Pulmonary artery endothelial cell (primary cell): ENCODE data around the gene HS3ST6. TPM values are rescaled to one million over a fixed set of nuclear protein-coding genes. Genes with fewer than 3 reads are reported as not detected.
"Not testable (repeated sequence)": the region's sequence is repeated elsewhere in the genome, so short reads cannot be mapped to it uniquely, and the experiment has no call there.

Source experiments
- DNase-seq: peaks from one replicate; pipeline ENCODE4 v3.0.0-alpha.2; 2011; ENCODE audit warnings: low read depth, low spot score
- total RNA-seq: library from RNA; depleted of rRNA; stranded (reverse); fragments of >200 nt; gene quantifications from 2 replicates; pipeline ENCODE4 v1.2.3, GENCODE V29; 2014

HS3ST6 gene
- total RNA-seq, result not detected in 2 replicates

- no peak for DNase-seq
These were observed at the start of gene HS3ST6 for GRCh38 chr16:1918351-1919326. Gene HS3ST6, minus strand, starts transcription at chr16:1918415. Its CDS starts 92 bp downstream, at chr16:1918323.

- DNase-seq, result no peak
These were observed 48.2 kb upstream of the HS3ST6 start, which contains the start of gene RNF151 for GRCh38 chr16:1966460-1966859. Gene RNF151, plus strand, starts transcription at chr16:1966856. Its CDS starts 26 bp downstream, at chr16:1966882.

GRCh38 chr16:1965396-1966001 is 47.3 kb upstream of the HS3ST6 start:
- no peak for DNase-seq

GRCh38 chr16:1964506-1965395 is 46.5 kb upstream of the HS3ST6 start, which contains the start of gene RPS2:
Gene RPS2, minus strand, starts transcription at chr16:1964826. Its CDS starts 201 bp downstream, at chr16:1964625.
- peak; percentile 97 for DNase-seq

- DNase-seq, result no peak
These were observed 45.7 kb upstream of the HS3ST6 start for GRCh38 chr16:1963806-1964505.

GRCh38 chr16:1962161-1963153 is 44.2 kb upstream of the HS3ST6 start:
- not testable (repeated sequence) for DNase-seq

- no peak for DNase-seq
These were observed 43.4 kb upstream of the HS3ST6 start for GRCh38 chr16:1961651-1962067.

GRCh38 chr16:1960665-1961630 is 42.7 kb upstream of the HS3ST6 start:
- DNase-seq, result no peak

GRCh38 chr16:1959269-1960039 is 41.2 kb upstream of the HS3ST6 start, which contains the start of gene NDUFB10:
Gene NDUFB10, plus strand, starts transcription at chr16:1959538. Its CDS starts 87 bp downstream, at chr16:1959625.
- no peak for DNase-seq

GRCh38 chr16:1958715-1959268 is 40.6 kb upstream of the HS3ST6 start:
- no peak for DNase-seq

GRCh38 chr16:1958143-1958491 is 39.9 kb upstream of the HS3ST6 start:
- DNase-seq, result not testable (repeated sequence)

GRCh38 chr16:1957434-1958142 is 39.4 kb upstream of the HS3ST6 start:
- DNase-seq, result not testable (repeated sequence)

GRCh38 chr16:1953734-1954133 is 35.5 kb upstream of the HS3ST6 start:
- no peak for DNase-seq

- DNase-seq, result no peak
These were observed 32.3 kb upstream of the HS3ST6 start for GRCh38 chr16:1950559-1950958.

GRCh38 chr16:1950047-1950446 is 31.8 kb upstream of the HS3ST6 start:
- DNase-seq, result no peak

- DNase-seq, result no peak
These were observed 31.3 kb upstream of the HS3ST6 start for GRCh38 chr16:1949507-1949906.

GRCh38 chr16:1947369-1947670 is 29.1 kb upstream of the HS3ST6 start:
- DNase-seq, result no peak
